ENCODE results near the gene MIEN1. TPM values are rescaled to one million over a fixed set of nuclear protein-coding genes. Genes with fewer than 3 reads are reported as not detected.

Gene MIEN1
- total RNA-seq, 4 donors from 2014 or later: 43.6 to 54.1 (median 52.1) TPM

- H3K36me3 ChIP-seq: peaks cover 26% of the 10 kb centered on the region
- TF ChIP-seq POLR2AphosphoS5 (IDR thresholded peaks at IDR 0.05): no peak
- no peak for TF ChIP-seq CTCF (IDR thresholded peaks at IDR 0.05)
- no peak for TF ChIP-seq EP300 (IDR thresholded peaks at IDR 0.05)
- TF ChIP-seq POLR2A (IDR thresholded peaks at IDR 0.05): no peak
- 82% methylated on average over 12 of the region's 12 CpGs for WGBS
- H3K27me3 ChIP-seq: no peaks in the 10 kb centered on the region
- peak in 1 of 2 donors; percentile 48 for DNase-seq (ENCODE audit: low spot score in 2 of 2)
- no peaks in the 10 kb centered on the region for H3K9me3 ChIP-seq
- no peak overlapping the region for H3K27ac ChIP-seq
- peaks cover 19% of the 10 kb centered on the region for H3K4me1 ChIP-seq
- H3K4me3 ChIP-seq: no peak overlapping the region
Measured at GRCh38 chr17:39679521-39680192, 50.7 kb downstream of the MIEN1 start.

Other genes with a start within 250 kb of the MIEN1 start
- not detected for gene NEUROD2, start 122.6 kb downstream of the MIEN1 start, total RNA-seq
- 100 to 1,000 TPM in 1 of 4 donors, 10 to 100 TPM in 3; 43.7 to 112 (median 70.4) TPM for gene PPP1R1B, start 103.6 kb downstream of the MIEN1 start, total RNA-seq
- 100 to 1,000 TPM in 2 of 4 donors, 10 to 100 TPM in 2; 51.7 to 156 (median 83.9) TPM for gene STARD3, start 93.4 kb downstream of the MIEN1 start, total RNA-seq
- gene TCAP, start 65.2 kb downstream of the MIEN1 start, total RNA-seq: 1 to 10 TPM in 2 of 4 donors, under 1 TPM in 1, not detected in 1; 0.57 to 2.4 (median 1.1) TPM
- 1 to 10 TPM in 2 of 4 donors, under 1 TPM in 2; 0.53 to 1.6 (median 1.1) TPM for gene PNMT, start 62.1 kb downstream of the MIEN1 start, total RNA-seq
- gene PGAP3, start 42.5 kb downstream of the MIEN1 start, total RNA-seq: 10 to 100 TPM; 25.7 to 41.5 (median 32.7) TPM
- gene ERBB2, start 30.5 kb downstream of the MIEN1 start, total RNA-seq: 100 to 1,000 TPM; 144 to 192 (median 173) TPM
- gene GRB7, start 7.4 kb upstream of the MIEN1 start, total RNA-seq: 100 to 1,000 TPM in 1 of 4 donors, 10 to 100 TPM in 3; 49.4 to 114 (median 72.4) TPM
- gene IKZF3, start 133.8 kb upstream of the MIEN1 start, total RNA-seq: 1 to 10 TPM in 2 of 4 donors, under 1 TPM in 2; 0.60 to 1.9 (median 1.1) TPM
- gene ZPBP2, start 137.7 kb upstream of the MIEN1 start, total RNA-seq: not detected
- 10 to 100 TPM in 2 of 4 donors, 1 to 10 TPM in 2; 5.4 to 76.6 (median 12.1) TPM for gene GSDMB, start 188.1 kb upstream of the MIEN1 start, total RNA-seq
- 10 to 100 TPM; 57.7 to 91.3 (median 77.9) TPM for gene ORMDL3, start 197.1 kb upstream of the MIEN1 start, total RNA-seq
- 1 to 10 TPM in 2 of 4 donors, not detected in 2; 1.1 to 2.3 TPM for gene LRRC3C, start 197.2 kb upstream of the MIEN1 start, total RNA-seq
- gene GSDMA, start 232.5 kb upstream of the MIEN1 start, total RNA-seq: 100 to 1,000 TPM in 2 of 4 donors, 10 to 100 TPM in 2; 26.7 to 156 (median 105) TPM